Loucy (cell line): Measurements from ENCODE around the gene NEK6.

Experiments
- H2AFZ ChIP-seq: fragments of 200-600 bp; sonication (generic); 2 replicates; pipeline ENCODE4 v1.6.0; 2016; ENCODE audit warnings: antibody characterized with exemption, mild to moderate bottlenecking, low read length, moderate library complexity
- H3F3A ChIP-seq: fragments of 200-600 bp; 2 replicates; pipeline ENCODE4 v1.6.0; 2016; ENCODE audit warnings: antibody characterized with exemption, low read depth, mild to moderate bottlenecking
- H3K27me3 ChIP-seq: fragments of 200-600 bp; sonication (generic); 2 replicates; pipeline ENCODE4 v1.6.1; 2014; ENCODE audit warnings: low read length, mild to moderate bottlenecking; ENCODE audit not compliant: insufficient read depth, poor library complexity, severe bottlenecking
- H3K36me3 ChIP-seq: fragments of 200-600 bp; sonication (generic); 2 replicates; pipeline ENCODE4 v1.6.1; 2016; ENCODE audit warnings: low read length; ENCODE audit not compliant: insufficient read depth
- H3K4me1 ChIP-seq: fragments of 200-600 bp; sonication (generic); 2 replicates; pipeline ENCODE4 v1.5.1; 2014; ENCODE audit warnings: low read length, mild to moderate bottlenecking; ENCODE audit not compliant: insufficient read depth, poor library complexity, severe bottlenecking
- H3K4me2 ChIP-seq: fragments of 200-600 bp; sonication (generic); 2 replicates; pipeline ENCODE4 v1.6.0; 2014; ENCODE audit warnings: antibody characterized with exemption, low read length, low read depth, mild to moderate bottlenecking; ENCODE audit not compliant: poor library complexity, severe bottlenecking
- H3K4me3 ChIP-seq: fragments of 200-600 bp; sonication (generic); 2 replicates; pipeline ENCODE4 v1.5.1; 2014; ENCODE audit warnings: low read length, mild to moderate bottlenecking, mixed read lengths; ENCODE audit not compliant: poor library complexity, severe bottlenecking
- H3K79me2 ChIP-seq: fragments of 200-600 bp; sonication (generic); 2 replicates; pipeline ENCODE4 v1.6.1; 2014; ENCODE audit warnings: low read length; ENCODE audit not compliant: insufficient read depth
- H3K9ac ChIP-seq: fragments of 200-600 bp; sonication (generic); 2 replicates; pipeline ENCODE4 v1.6.0; 2014; ENCODE audit warnings: mild to moderate bottlenecking, low read depth, low read length, moderate library complexity; ENCODE audit not compliant: poor library complexity, severe bottlenecking
- H3K9me2 ChIP-seq: fragments of 200-600 bp; sonication (generic); replicated peaks from 2 replicates; pipeline ENCODE4 v1.6.1; 2016; ENCODE audit warnings: low read depth, low read length, mixed read lengths
- H3K9me3 ChIP-seq: fragments of 200-600 bp; sonication (generic); 2 replicates; pipeline ENCODE4 v1.6.1; 2014; ENCODE audit warnings: mild to moderate bottlenecking, antibody characterized with exemption, low read length, low read depth; ENCODE audit not compliant: insufficient read depth
- H4K20me1 ChIP-seq: fragments of 200-600 bp; sonication (generic); 2 replicates; pipeline ENCODE4 v1.6.0; 2014; ENCODE audit warnings: antibody characterized with exemption, low read length, mild to moderate bottlenecking; ENCODE audit not compliant: insufficient read depth, poor library complexity, severe bottlenecking
- EZH2phosphoT487 ChIP-seq: fragments of 200-600 bp; IDR thresholded peaks from 2 replicates; pipeline ENCODE4 v1.6.1; 2018; ENCODE audit warnings: antibody characterized with exemption, mild to moderate bottlenecking, moderate library complexity, borderline replicate concordance
- TF ChIP-seq, protein P1 (sequence below): fragments of 200-600 bp; sonication (generic); conservative IDR thresholded peaks from 2 replicates; pipeline ENCODE4 v1.5.1; 2014; ENCODE audit warnings: mild to moderate bottlenecking, antibody characterized with exemption, low read length

Gene NEK6

GRCh38 chr9:124320062-124320973 lies 62.6 kb downstream of the NEK6 start:
- Histone ChIP-seq H3F3A (no peaks in the 10 kb centered on the region), H3K4me3 (no peak overlapping the region), H3K27me3 (no peaks in the 10 kb centered on the region), H3K4me1 (peaks cover 23% of the 10 kb centered on the region), H2AFZ (peak overlapping the region; percentile 58; the same call in 1 of the 2 replicates), H3K4me2 (peak overlapping the region; percentile 23), H3K9me3 (no peaks in the 10 kb centered on the region), H3K9ac (no peak overlapping the region), H4K20me1 (no peaks in the 10 kb centered on the region), H3K79me2 (no peaks in the 10 kb centered on the region), H3K36me3 (no peaks in the 10 kb centered on the region), H3K9me2 (no peaks in the 10 kb centered on the region)
- TF ChIP-seq, protein P1, sequence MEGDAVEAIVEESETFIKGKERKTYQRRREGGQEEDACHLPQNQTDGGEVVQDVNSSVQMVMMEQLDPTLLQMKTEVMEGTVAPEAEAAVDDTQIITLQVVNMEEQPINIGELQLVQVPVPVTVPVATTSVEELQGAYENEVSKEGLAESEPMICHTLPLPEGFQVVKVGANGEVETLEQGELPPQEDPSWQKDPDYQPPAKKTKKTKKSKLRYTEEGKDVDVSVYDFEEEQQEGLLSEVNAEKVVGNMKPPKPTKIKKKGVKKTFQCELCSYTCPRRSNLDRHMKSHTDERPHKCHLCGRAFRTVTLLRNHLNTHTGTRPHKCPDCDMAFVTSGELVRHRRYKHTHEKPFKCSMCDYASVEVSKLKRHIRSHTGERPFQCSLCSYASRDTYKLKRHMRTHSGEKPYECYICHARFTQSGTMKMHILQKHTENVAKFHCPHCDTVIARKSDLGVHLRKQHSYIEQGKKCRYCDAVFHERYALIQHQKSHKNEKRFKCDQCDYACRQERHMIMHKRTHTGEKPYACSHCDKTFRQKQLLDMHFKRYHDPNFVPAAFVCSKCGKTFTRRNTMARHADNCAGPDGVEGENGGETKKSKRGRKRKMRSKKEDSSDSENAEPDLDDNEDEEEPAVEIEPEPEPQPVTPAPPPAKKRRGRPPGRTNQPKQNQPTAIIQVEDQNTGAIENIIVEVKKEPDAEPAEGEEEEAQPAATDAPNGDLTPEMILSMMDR: peak; percentile 84
- TF ChIP-seq EZH2phosphoT487: no peak

DNA sequence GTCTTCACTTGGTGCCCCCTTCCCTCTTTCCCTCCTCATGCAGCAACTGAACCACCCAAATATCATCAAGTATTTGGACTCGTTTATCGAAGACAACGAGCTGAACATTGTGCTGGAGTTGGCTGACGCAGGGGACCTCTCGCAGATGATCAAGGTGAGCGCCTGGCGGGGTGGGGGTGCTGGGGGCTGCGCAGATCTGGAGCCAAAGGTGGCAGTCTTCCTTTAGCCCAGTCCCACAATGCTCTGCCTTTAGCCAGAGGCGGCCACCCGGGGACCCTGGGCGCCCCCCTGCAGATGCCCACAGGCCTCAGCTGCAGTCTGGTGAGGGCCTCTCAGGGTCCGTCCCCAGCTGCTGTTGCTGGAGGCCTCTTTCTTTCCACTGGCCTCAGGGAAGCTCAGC lies 63.7 kb downstream of the NEK6 start:
- Histone ChIP-seq H2AFZ (no peak overlapping the region), H4K20me1 (no peaks in the 10 kb centered on the region), H3F3A (no peaks in the 10 kb centered on the region), H3K79me2 (no peaks in the 10 kb centered on the region), H3K36me3 (no peaks in the 10 kb centered on the region), H3K4me3 (no peak overlapping the region), H3K27me3 (no peaks in the 10 kb centered on the region), H3K4me2 (no peak overlapping the region), H3K9ac (no peak overlapping the region), H3K4me1 (peaks cover 23% of the 10 kb centered on the region), H3K9me2 (no peaks in the 10 kb centered on the region), H3K9me3 (no peaks in the 10 kb centered on the region)
- TF ChIP-seq EZH2phosphoT487: no peak
- TF ChIP-seq, protein P1: no peak

DNA sequence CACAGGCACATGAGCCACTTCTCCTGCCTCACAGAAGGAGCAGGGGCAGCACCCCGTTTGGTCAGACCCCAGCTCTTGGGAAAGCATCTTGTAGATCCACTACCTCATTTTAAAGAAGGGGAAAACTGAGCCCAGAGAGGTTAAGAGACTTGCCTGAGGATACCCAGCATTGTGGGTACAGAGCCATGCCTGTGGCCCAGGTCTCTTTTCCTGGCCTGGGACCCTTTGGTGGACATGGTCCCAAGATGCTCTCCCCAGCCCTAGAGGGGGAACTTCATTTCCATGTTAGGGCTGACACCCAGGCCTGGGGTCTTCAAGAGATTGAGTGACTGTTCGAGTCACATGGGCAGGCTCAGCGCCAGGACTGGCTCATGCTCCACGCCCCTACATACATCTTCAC lies 64.2 kb downstream of the NEK6 start:
- TF ChIP-seq EZH2phosphoT487: no peak
- no peaks in the 10 kb centered on the region for H3K27me3 ChIP-seq
- no peaks in the 10 kb centered on the region for H3K9me2 ChIP-seq
- H3K4me1 ChIP-seq: peaks cover 23% of the 10 kb centered on the region
- no peak overlapping the region for H3K9ac ChIP-seq
- no peaks in the 10 kb centered on the region for H3K9me3 ChIP-seq
- H3F3A ChIP-seq: no peaks in the 10 kb centered on the region
- H3K79me2 ChIP-seq: no peaks in the 10 kb centered on the region
- H3K4me3 ChIP-seq: no peak overlapping the region
- H2AFZ ChIP-seq: no peak overlapping the region
- no peaks in the 10 kb centered on the region for H4K20me1 ChIP-seq
- H3K4me2 ChIP-seq: no peak overlapping the region
- H3K36me3 ChIP-seq: no peaks in the 10 kb centered on the region
